CD14-positive monocyte (primary cell): ENCODE measurements around the gene GABRA6. TPM values are rescaled to one million over a fixed set of nuclear protein-coding genes. Genes with fewer than 3 reads are reported as not detected.

Experiments
- DNase-seq, 3 donors: peaks; one replicate each; pipeline ENCODE4 v3.0.0-alpha.2; 2011 to 2022
- H2AFZ ChIP-seq: 2 replicates; pipeline ENCODE4 v1.6.0; 2012; ENCODE audit warnings: mild to moderate bottlenecking, low read depth, low read length, inconsistent platforms; ENCODE audit not compliant: insufficient read depth, poor library complexity, severe bottlenecking
- H3K27ac ChIP-seq, 2 donors: 1 replicate in 1 of 2; 2 replicates in 1 of 2; pipeline ENCODE4 v1.5.1; 2012 to 2013; ENCODE audit warnings: low read length in 2 of 2, control low read depth in 1 of 2, inconsistent platforms in 1 of 2, low read depth in 1 of 2, mild to moderate bottlenecking in 1 of 2
- H3K27me3 ChIP-seq, 2 donors: one replicate each; pipeline versions ENCODE4 v1.6.0 to v1.6.1; 2011 to 2013; ENCODE audit warnings: low read length in 2 of 2; ENCODE audit not compliant: control insufficient read depth in 2 of 2, insufficient read depth in 2 of 2
- H3K36me3 ChIP-seq, 2 donors: replicated peaks in 1 of 2; 1 replicate in 1 of 2; 2 replicates in 1 of 2; pipeline versions ENCODE4 v1.5.1 to v1.6.1; 2012 to 2013; ENCODE audit warnings: low read length in 2 of 2, control low read depth in 1 of 2, inconsistent platforms in 1 of 2, mild to moderate bottlenecking in 1 of 2; ENCODE audit not compliant: insufficient read depth in 2 of 2, control insufficient read depth in 1 of 2
- H3K4me1 ChIP-seq, 2 donors: 1 replicate in 1 of 2; 2 replicates in 1 of 2; pipeline versions ENCODE4 v1.5.1 to v1.6.1; 2012 to 2013; ENCODE audit warnings: low read length in 2 of 2, control low read depth in 1 of 2, inconsistent platforms in 1 of 2, mild to moderate bottlenecking in 1 of 2, moderate library complexity in 1 of 2; ENCODE audit not compliant: insufficient read depth in 2 of 2, control insufficient read depth in 1 of 2
- H3K4me2 ChIP-seq: replicated peaks from 2 replicates; pipeline ENCODE3; 2012; ENCODE audit warnings: low read length, moderate library complexity, mild to moderate bottlenecking; ENCODE audit not compliant: poor library complexity, severe bottlenecking; ENCODE audit errors: extremely low read depth
- H3K4me3 ChIP-seq, 3 experiments: fragments of 200-600 bp in 1 of 3; sonication (generic) in 1 of 3; replicated peaks in 1 of 3; 1 replicate in 2 of 3; 2 replicates in 1 of 3; pipeline ENCODE4 v1.5.1; 2011 to 2013; ENCODE audit warnings: low read length in 3 of 3, mild to moderate bottlenecking in 3 of 3, control low read depth in 2 of 3, low read depth in 2 of 3, inconsistent platforms in 1 of 3, moderate library complexity in 1 of 3
- H3K79me2 ChIP-seq: 2 replicates; pipeline ENCODE4 v1.6.0; 2012; ENCODE audit warnings: mild to moderate bottlenecking, control low read depth, inconsistent platforms, low read length, moderate library complexity; ENCODE audit not compliant: insufficient read depth
- H3K9ac ChIP-seq: 2 replicates; pipeline ENCODE4 v1.6.0; 2017; ENCODE audit warnings: low read length, mild to moderate bottlenecking; ENCODE audit not compliant: insufficient read depth, poor library complexity, severe bottlenecking
- H3K9me3 ChIP-seq, 2 donors: replicated peaks in 1 of 2; 1 replicate in 1 of 2; 2 replicates in 1 of 2; pipeline versions ENCODE4 v1.5.1 to v1.6.1; 2012 to 2013; ENCODE audit warnings: low read length in 2 of 2, control low read depth in 1 of 2; ENCODE audit not compliant: control insufficient read depth in 1 of 2, insufficient read depth in 1 of 2
- H4K20me1 ChIP-seq: 2 replicates; pipeline ENCODE4 v1.6.0; 2012; ENCODE audit warnings: mild to moderate bottlenecking, low read length, control low read depth, moderate library complexity; ENCODE audit not compliant: insufficient read depth
- H3K27ac Mint-ChIP-seq, 7 donors: one replicate each; pipeline ENCODE4 v1.8.0; 2020; ENCODE audit warnings: mild to moderate bottlenecking in 7 of 7, mixed read lengths in 7 of 7, moderate library complexity in 6 of 7, inconsistent platforms in 2 of 7
- H3K27me3 Mint-ChIP-seq, 3 donors: one replicate each; pipeline ENCODE4 v1.8.0; 2021 to 2022; ENCODE audit warnings: low read depth in 3 of 3, mild to moderate bottlenecking in 3 of 3, mixed read lengths in 3 of 3, moderate library complexity in 3 of 3, inconsistent platforms in 1 of 3
- H3K36me3 Mint-ChIP-seq, 2 donors: one replicate each; pipeline ENCODE4 v1.8.0; 2020; ENCODE audit warnings: mixed read lengths in 2 of 2, inconsistent platforms in 1 of 2, mild to moderate bottlenecking in 1 of 2
- H3K4me1 Mint-ChIP-seq: one replicate; pipeline ENCODE4 v1.8.0; 2020; ENCODE audit warnings: mild to moderate bottlenecking, mixed read lengths
- H3K4me3 Mint-ChIP-seq, 2 donors: one replicate each; pipeline ENCODE4 v1.8.0; 2020; ENCODE audit warnings: mild to moderate bottlenecking in 2 of 2, mixed read lengths in 2 of 2, moderate library complexity in 1 of 2
- H3K9me3 Mint-ChIP-seq, 7 donors: one replicate each; pipeline ENCODE4 v1.8.0; 2020 to 2022; ENCODE audit warnings: mixed read lengths in 7 of 7, mild to moderate bottlenecking in 6 of 7, moderate library complexity in 6 of 7, inconsistent platforms in 2 of 7
- WGBS: methylation state at CpG from one replicate; pipeline ENCODE4 v1.1.5; 2013; ENCODE audit warnings: missing lambda C conversion rate; ENCODE audit not compliant: insufficient coverage; 5-methylcytosine and 5-hydroxymethylcytosine counted together
- intact Hi-C, 2 donors: fragments of 100-400 bp; cut with micrococcal nuclease; formaldehyde crosslinking; loops; one replicate each; pipeline versions ENCODE4 v1.15.0 to v1.15.1; 2023
- polyA plus RNA-seq, 3 donors: library from polyadenylated mRNA; depleted of rRNA in 1 of 3; unstranded in 2 of 3; stranded (reverse) in 1 of 3; fragments of 300-500 nt in 2 of 3; fragments of >200 nt in 1 of 3; fragmentation: Illumina TruSeq in 2 of 3; gene quantifications; 1 replicate in 2 of 3; 2 replicates in 1 of 3; pipeline ENCODE4 v1.2.3, GENCODE V29; 2012 to 2021
- TF ChIP-seq, protein P1 (sequence below): fragments of 200-600 bp; IDR thresholded peaks from one replicate; pipeline ENCODE4 v1.8.0; 2022; ENCODE audit warnings: antibody characterized with exemption, mild to moderate bottlenecking

Gene GABRA6
- polyA plus RNA-seq, 3 donors, result not detected

DNA sequence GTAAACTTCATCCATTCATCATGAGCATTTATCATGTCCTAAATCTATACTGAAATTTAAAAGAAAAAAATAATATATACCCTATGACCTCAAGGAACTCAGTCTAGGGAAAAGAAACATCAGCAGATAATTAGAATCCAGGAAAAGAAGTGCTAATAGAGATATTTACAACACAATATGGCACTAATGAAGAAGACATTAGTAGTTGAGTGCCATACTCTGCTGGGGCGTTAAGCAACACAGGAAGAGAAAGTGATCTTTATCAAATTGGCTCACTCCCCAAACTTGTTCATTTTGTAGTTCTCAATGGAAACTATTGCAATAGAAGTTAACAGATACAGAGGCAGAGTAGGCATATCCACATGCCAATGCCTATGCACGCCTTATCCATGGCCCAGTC lies 27.5 kb downstream of the GABRA6 start:
- TF ChIP-seq, protein P1, sequence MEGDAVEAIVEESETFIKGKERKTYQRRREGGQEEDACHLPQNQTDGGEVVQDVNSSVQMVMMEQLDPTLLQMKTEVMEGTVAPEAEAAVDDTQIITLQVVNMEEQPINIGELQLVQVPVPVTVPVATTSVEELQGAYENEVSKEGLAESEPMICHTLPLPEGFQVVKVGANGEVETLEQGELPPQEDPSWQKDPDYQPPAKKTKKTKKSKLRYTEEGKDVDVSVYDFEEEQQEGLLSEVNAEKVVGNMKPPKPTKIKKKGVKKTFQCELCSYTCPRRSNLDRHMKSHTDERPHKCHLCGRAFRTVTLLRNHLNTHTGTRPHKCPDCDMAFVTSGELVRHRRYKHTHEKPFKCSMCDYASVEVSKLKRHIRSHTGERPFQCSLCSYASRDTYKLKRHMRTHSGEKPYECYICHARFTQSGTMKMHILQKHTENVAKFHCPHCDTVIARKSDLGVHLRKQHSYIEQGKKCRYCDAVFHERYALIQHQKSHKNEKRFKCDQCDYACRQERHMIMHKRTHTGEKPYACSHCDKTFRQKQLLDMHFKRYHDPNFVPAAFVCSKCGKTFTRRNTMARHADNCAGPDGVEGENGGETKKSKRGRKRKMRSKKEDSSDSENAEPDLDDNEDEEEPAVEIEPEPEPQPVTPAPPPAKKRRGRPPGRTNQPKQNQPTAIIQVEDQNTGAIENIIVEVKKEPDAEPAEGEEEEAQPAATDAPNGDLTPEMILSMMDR, result no peak
- no peak overlapping the region for H3K27ac Mint-ChIP-seq

DNA sequence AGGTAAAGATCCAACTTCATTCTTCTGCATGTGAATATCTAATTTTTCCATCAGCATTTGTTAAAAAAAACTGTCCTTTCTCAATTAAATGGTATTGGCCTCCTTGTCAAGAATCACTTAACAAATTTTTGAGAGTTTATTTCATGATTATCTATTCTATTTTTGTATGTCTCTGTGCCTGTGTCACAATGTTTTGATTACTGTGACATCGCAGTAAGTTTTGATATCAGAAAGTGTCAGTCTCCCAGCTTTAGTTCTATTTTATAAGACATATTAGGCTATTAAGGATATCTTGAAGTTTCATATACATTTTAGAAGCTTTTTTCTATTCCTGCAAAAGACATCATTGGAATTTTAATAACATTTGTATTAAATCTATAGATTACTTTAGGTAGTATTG lies 33.6 kb downstream of the GABRA6 start:
- WGBS, result no CpG with 5 or more reads among the region's 1 CpG
- Histone ChIP-seq H3K4me1 (no peaks in the 10 kb centered on the region), H3K27ac (no peak overlapping the region), H4K20me1 (no peaks in the 10 kb centered on the region), H3K79me2 (no peaks in the 10 kb centered on the region), H3K9ac (no peak overlapping the region), H2AFZ (no peak overlapping the region), H3K9me3 (no peaks in the 10 kb centered on the region), H3K27me3 (no peaks in the 10 kb centered on the region), H3K4me2 (no peak overlapping the region), H3K4me3 (no peak overlapping the region), H3K36me3 (no peaks in the 10 kb centered on the region)
- H3K27ac Mint-ChIP-seq, result no peak overlapping the region
- TF ChIP-seq, protein P1, result no peak
- H3K4me3 Mint-ChIP-seq, result no peak overlapping the region
- no peaks in the 10 kb centered on the region for H3K27me3 Mint-ChIP-seq
- H3K9me3 Mint-ChIP-seq, result peaks cover 0 to 8% (median 2%) of the 10 kb centered on the region in 7 donors
- no peaks in the 10 kb centered on the region for H3K4me1 Mint-ChIP-seq
- no peaks in the 10 kb centered on the region for H3K36me3 Mint-ChIP-seq
- DNase-seq, result no peak
- intact Hi-C loops, result no loop called here

More for the DNA sequence above, 27.5 kb downstream of the GABRA6 start:
- Histone ChIP-seq H2AFZ (no peak overlapping the region), H3K27me3 (no peaks in the 10 kb centered on the region), H3K79me2 (no peaks in the 10 kb centered on the region), H3K4me3 (no peak overlapping the region), H3K4me1 (no peaks in the 10 kb centered on the region), H4K20me1 (no peaks in the 10 kb centered on the region), H3K36me3 (no peaks in the 10 kb centered on the region), H3K9me3 (no peaks in the 10 kb centered on the region), H3K4me2 (no peak overlapping the region), H3K27ac (no peak overlapping the region), H3K9ac (no peak overlapping the region)
- intact Hi-C loops, result no loop called here
- no CpG with 5 or more reads among the region's 2 CpGs for WGBS
- H3K9me3 Mint-ChIP-seq, result peaks cover 0 to 6% (median 2%) of the 10 kb centered on the region in 7 donors
- no peaks in the 10 kb centered on the region for H3K4me1 Mint-ChIP-seq
- no peaks in the 10 kb centered on the region for H3K27me3 Mint-ChIP-seq
- H3K36me3 Mint-ChIP-seq, result no peaks in the 10 kb centered on the region
- H3K4me3 Mint-ChIP-seq, result no peak overlapping the region
- no peak for DNase-seq
